Breast epithelium (tissue), 4 donors: ENCODE data around the gene AQP9. TPM values are rescaled to one million over a fixed set of nuclear protein-coding genes. Genes with fewer than 3 reads are reported as not detected.

Experiments
- DNase-seq, 2 donors: peaks; one replicate each; pipeline ENCODE4 v3.0.0-alpha.2; 2019; ENCODE audit warnings: low spot score in 2 of 2
- H3K27ac ChIP-seq, 2 donors: fragments of 200-600 bp; sonication (generic) in 1 of 2; one replicate each; pipeline ENCODE4 v1.5.1; 2016 to 2019; ENCODE audit warnings: mild to moderate bottlenecking in 1 of 2
- H3K27me3 ChIP-seq, 2 donors: fragments of 200-600 bp; sonication (generic) in 1 of 2; one replicate each; pipeline versions ENCODE4 v1.5.1 to v1.6.0; 2017 to 2019; ENCODE audit warnings: control low read depth in 1 of 2, mild to moderate bottlenecking in 1 of 2
- H3K36me3 ChIP-seq: fragments of 200-600 bp; one replicate; pipeline ENCODE4 v1.5.1; 2019
- H3K4me1 ChIP-seq, 2 donors: fragments of 200-600 bp; sonication (generic); one replicate each; pipeline ENCODE4 v1.5.1; 2016 to 2019; ENCODE audit warnings: control low read depth in 1 of 2
- H3K4me3 ChIP-seq, 3 donors: fragments of 200-600 bp; sonication (generic); 1 replicate in 2 of 3; 2 replicates in 1 of 3; pipeline ENCODE4 v1.5.1; 2016 to 2019; ENCODE audit warnings: mild to moderate bottlenecking in 3 of 3, moderate library complexity in 2 of 3
- H3K9me3 ChIP-seq, 2 donors: fragments of 200-600 bp; sonication (generic) in 1 of 2; one replicate each; pipeline ENCODE4 v1.5.1; 2016 to 2019; ENCODE audit warnings: control low read depth in 1 of 2
- CTCF ChIP-seq, 3 donors: fragments of 450-650 bp; IDR thresholded peaks; one replicate each; pipeline ENCODE4 v1.5.1; 2016 to 2017; ENCODE audit warnings: antibody characterized with exemption in 3 of 3, mild to moderate bottlenecking in 3 of 3, moderate library complexity in 3 of 3
- POLR2A ChIP-seq: fragments of 450-650 bp; IDR thresholded peaks from one replicate; pipeline ENCODE4 v1.6.1; 2016; ENCODE audit warnings: antibody characterized with exemption, mild to moderate bottlenecking, moderate library complexity
- POLR2AphosphoS5 ChIP-seq, 3 donors: sonication (generic); formaldehyde crosslinking; IDR thresholded peaks; one replicate each; pipeline ENCODE4 v1.6.1; 2017; ENCODE audit warnings: antibody characterized with exemption in 3 of 3
- intact Hi-C: fragments of 100-400 bp; cut with DNase I; formaldehyde crosslinking; loops from one replicate; pipeline ENCODE4 v1.15.1; 2023; ENCODE audit warnings: low total_unique reads
- total RNA-seq, 3 donors: library from RNA; depleted of rRNA; stranded (reverse); fragments of >200 nt; gene quantifications; one replicate each; pipeline ENCODE4 v1.1.0, GENCODE V29; 2016

The AQP9 gene
- total RNA-seq, 3 donors from 2014 or later: 1.3 to 6.9 (median 1.8) TPM

- no peaks in the 10 kb centered on the region for H3K4me1 ChIP-seq
- TF ChIP-seq CTCF (IDR thresholded peaks at IDR 0.05) (no peak), POLR2A (no peak), POLR2AphosphoS5 (IDR thresholded peaks at IDR 0.05) (no peak)
- H3K27me3 ChIP-seq: no peaks in the 10 kb centered on the region
- no peak overlapping the region for H3K4me3 ChIP-seq
- no peak overlapping the region for H3K27ac ChIP-seq
- intact Hi-C loops: no loop called here
- no peak for DNase-seq
- H3K9me3 ChIP-seq: no peaks in the 10 kb centered on the region
- no peaks in the 10 kb centered on the region for H3K36me3 ChIP-seq
Measured at GRCh38 chr15:58171476-58172061, 33.4 kb downstream of the AQP9 start.

GRCh38 chr15:58174709-58175108, 36.5 kb downstream of the AQP9 start:
- Histone ChIP-seq H3K27ac (no peak overlapping the region), H3K4me3 (no peak overlapping the region), H3K9me3 (no peaks in the 10 kb centered on the region), H3K4me1 (no peaks in the 10 kb centered on the region), H3K27me3 (no peaks in the 10 kb centered on the region), H3K36me3 (no peaks in the 10 kb centered on the region)
- no peak for DNase-seq
- intact Hi-C loops: no loop called here
- TF ChIP-seq POLR2A: no peak
- no peak for TF ChIP-seq CTCF (IDR thresholded peaks at IDR 0.05)
- no peak for TF ChIP-seq POLR2AphosphoS5 (IDR thresholded peaks at IDR 0.05)

GRCh38 chr15:58175955-58176354, 37.8 kb downstream of the AQP9 start:
- no peak overlapping the region for H3K27ac ChIP-seq
- H3K9me3 ChIP-seq: no peaks in the 10 kb centered on the region
- intact Hi-C loops: no loop called here
- no peaks in the 10 kb centered on the region for H3K27me3 ChIP-seq
- no peak for TF ChIP-seq POLR2AphosphoS5 (IDR thresholded peaks at IDR 0.05)
- TF ChIP-seq POLR2A: no peak
- TF ChIP-seq CTCF (IDR thresholded peaks at IDR 0.05): no peak
- no peak for DNase-seq
- H3K36me3 ChIP-seq: no peaks in the 10 kb centered on the region
- H3K4me3 ChIP-seq: no peak overlapping the region
- H3K4me1 ChIP-seq: no peaks in the 10 kb centered on the region

GRCh38 chr15:58178668-58179067, 40.5 kb downstream of the AQP9 start:
- TF ChIP-seq POLR2A: no peak
- no peak for TF ChIP-seq CTCF (IDR thresholded peaks at IDR 0.05)
- TF ChIP-seq POLR2AphosphoS5 (IDR thresholded peaks at IDR 0.05): no peak
- intact Hi-C loops: no loop called here

GRCh38 chr15:58179206-58179605, 41.0 kb downstream of the AQP9 start:
- Histone ChIP-seq H3K4me1 (no peaks in the 10 kb centered on the region), H3K4me3 (no peak overlapping the region), H3K27me3 (no peaks in the 10 kb centered on the region), H3K36me3 (no peaks in the 10 kb centered on the region), H3K9me3 (no peaks in the 10 kb centered on the region), H3K27ac (no peak overlapping the region)
- intact Hi-C loops: no loop called here
- TF ChIP-seq POLR2AphosphoS5 (IDR thresholded peaks at IDR 0.05) (no peak), CTCF (IDR thresholded peaks at IDR 0.05) (no peak), POLR2A (no peak)
- no peak for DNase-seq

More at GRCh38 chr15:58178668-58179067, 40.5 kb downstream of the AQP9 start:
- DNase-seq: no peak
- Histone ChIP-seq H3K27me3 (no peaks in the 10 kb centered on the region), H3K36me3 (no peaks in the 10 kb centered on the region), H3K4me3 (no peak overlapping the region), H3K27ac (no peak overlapping the region), H3K4me1 (no peaks in the 10 kb centered on the region), H3K9me3 (no peaks in the 10 kb centered on the region)
